Astrocyte of the cerebellum (primary cell): ENCODE data around the gene RRP1B.
"Not testable (repeated sequence)": the region's sequence is repeated elsewhere in the genome, so short reads cannot be mapped to it uniquely, and the experiment has no call there.

Experiments used
- DNase-seq: peaks from one replicate; pipeline ENCODE4 v3.0.0-alpha.2; 2011; ENCODE audit warnings: low read depth
- H3K4me3 ChIP-seq: 2 replicates; pipeline ENCODE4 v1.5.1; 2011; ENCODE audit warnings: mild to moderate bottlenecking, low read depth, low read length, moderate library complexity
- in situ Hi-C: cut with HindIII; loops from 2 replicates; pipeline ENCODE4 v1.10.0; 2017; ENCODE audit warnings: low sequenced_read_pairs
- TF ChIP-seq, protein P1 (sequence below): IDR thresholded peaks from 2 replicates; pipeline ENCODE4 v1.5.1; 2012; ENCODE audit warnings: low read length, low read depth, moderate library complexity, mild to moderate bottlenecking; ENCODE audit errors: missing control alignments

Gene RRP1B

GRCh38 chr21:43646550-43647260 lies 12.7 kb upstream of the RRP1B start:
- TF ChIP-seq, protein P1, sequence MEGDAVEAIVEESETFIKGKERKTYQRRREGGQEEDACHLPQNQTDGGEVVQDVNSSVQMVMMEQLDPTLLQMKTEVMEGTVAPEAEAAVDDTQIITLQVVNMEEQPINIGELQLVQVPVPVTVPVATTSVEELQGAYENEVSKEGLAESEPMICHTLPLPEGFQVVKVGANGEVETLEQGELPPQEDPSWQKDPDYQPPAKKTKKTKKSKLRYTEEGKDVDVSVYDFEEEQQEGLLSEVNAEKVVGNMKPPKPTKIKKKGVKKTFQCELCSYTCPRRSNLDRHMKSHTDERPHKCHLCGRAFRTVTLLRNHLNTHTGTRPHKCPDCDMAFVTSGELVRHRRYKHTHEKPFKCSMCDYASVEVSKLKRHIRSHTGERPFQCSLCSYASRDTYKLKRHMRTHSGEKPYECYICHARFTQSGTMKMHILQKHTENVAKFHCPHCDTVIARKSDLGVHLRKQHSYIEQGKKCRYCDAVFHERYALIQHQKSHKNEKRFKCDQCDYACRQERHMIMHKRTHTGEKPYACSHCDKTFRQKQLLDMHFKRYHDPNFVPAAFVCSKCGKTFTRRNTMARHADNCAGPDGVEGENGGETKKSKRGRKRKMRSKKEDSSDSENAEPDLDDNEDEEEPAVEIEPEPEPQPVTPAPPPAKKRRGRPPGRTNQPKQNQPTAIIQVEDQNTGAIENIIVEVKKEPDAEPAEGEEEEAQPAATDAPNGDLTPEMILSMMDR, result peak; percentile 96
- in situ Hi-C loops, result no loop called here
- H3K4me3 ChIP-seq, result no peak overlapping the region
- peak; percentile 77 for DNase-seq

- TF ChIP-seq, protein P1, result no peak
- in situ Hi-C loops, result no loop called here
- no peak for DNase-seq
- H3K4me3 ChIP-seq, result no peak overlapping the region
Observed at GRCh38 chr21:43648171-43648570, 11.2 kb upstream of the RRP1B start.

- H3K4me3 ChIP-seq, DNase-seq, in situ Hi-C loops: not testable (repeated sequence)
Observed at GRCh38 chr21:43651926-43652325, 7.4 kb upstream of the RRP1B start.

GRCh38 chr21:43652616-43653015 lies 6.7 kb upstream of the RRP1B start:
- TF ChIP-seq, protein P1, result no peak
- DNase-seq, result no peak
- in situ Hi-C loops, result no loop called here
- H3K4me3 ChIP-seq, result no peak overlapping the region

DNA sequence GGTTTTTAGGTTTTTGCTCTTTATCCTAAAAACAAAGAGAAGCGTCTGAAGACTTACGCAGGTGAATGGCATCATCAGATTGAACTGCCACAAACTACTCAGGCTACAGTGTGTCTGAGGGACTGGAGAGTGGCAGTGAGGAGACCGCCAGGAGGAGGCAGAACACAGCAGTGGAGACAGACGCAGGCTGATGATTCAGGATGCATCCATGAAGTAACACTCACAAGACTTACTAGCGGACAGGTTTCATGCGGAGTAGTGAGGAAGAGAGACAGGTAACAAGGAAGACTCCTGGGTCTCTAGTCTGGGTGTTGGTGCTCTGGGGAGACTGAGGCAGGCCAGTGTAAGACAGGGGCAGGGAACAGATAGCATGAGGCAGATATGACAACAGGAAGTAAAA lies 5.7 kb upstream of the RRP1B start:
- TF ChIP-seq, protein P1, result no peak
- in situ Hi-C loops, result no loop called here
- no peak for DNase-seq

GRCh38 chr21:43654806-43655489 lies 4.4 kb upstream of the RRP1B start:
- H3K4me3 ChIP-seq, result no peak overlapping the region
- TF ChIP-seq, protein P1, result no peak
- in situ Hi-C loops, result no loop called here
- DNase-seq, result no peak

More for the DNA sequence above, 5.7 kb upstream of the RRP1B start:
- no peak overlapping the region for H3K4me3 ChIP-seq

DNA sequence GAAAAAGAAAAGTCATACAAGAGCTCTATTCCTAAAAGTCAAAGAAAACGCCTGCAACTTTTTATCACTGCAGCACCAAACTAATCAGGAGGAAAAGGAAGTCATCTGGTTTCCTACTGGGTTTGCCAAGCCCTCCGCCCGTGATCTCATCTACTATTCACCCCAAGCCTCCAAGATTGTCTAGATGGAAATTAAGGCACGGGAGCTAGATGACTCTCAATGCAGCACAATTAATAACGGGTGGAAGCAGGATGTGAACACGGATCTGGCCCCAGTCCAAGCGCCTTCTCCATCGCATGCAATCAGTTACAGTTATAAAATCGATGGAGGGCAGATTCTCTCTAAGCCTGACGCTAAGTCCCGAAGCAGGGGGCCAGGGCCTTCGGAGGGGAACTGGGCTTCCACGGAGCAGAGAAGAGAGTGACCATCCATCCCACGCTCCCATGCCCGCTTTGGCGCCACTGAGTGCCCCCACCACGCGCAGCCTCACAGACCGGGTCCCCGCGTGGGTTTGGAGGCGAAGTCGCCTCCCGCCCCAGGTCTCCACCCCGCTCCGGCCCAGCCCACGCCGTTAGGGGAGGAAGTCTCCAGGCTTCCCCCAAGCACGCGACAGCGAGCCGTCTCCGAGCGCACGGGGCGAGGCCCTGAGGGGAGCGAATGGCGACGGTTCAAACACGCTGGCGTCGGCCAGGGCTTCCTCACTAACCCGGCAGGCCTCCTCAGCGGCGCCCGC lies 1.8 kb upstream of the RRP1B start:
- in situ Hi-C loops, result no loop called here
- DNase-seq, result no peak
- no peak overlapping the region for H3K4me3 ChIP-seq
- TF ChIP-seq, protein P1, result no peak
